GM12891 (cell line): Measurements from ENCODE around the gene RPL10.

ENCODE experiments used
- PAX5 ChIP-seq: IDR thresholded peaks from 2 replicates; pipeline ENCODE4 v1.6.1; 2011; ENCODE audit warnings: low read length, moderate library complexity, mild to moderate bottlenecking; ENCODE audit not compliant: insufficient read depth, severe bottlenecking
- POLR2A ChIP-seq: IDR thresholded peaks from 2 replicates; pipeline ENCODE4 v1.6.1; 2011; ENCODE audit warnings: low read depth, low read length, control low read depth
- POLR2AphosphoS5 ChIP-seq: IDR thresholded peaks from 2 replicates; pipeline ENCODE4 v1.6.1; 2011; ENCODE audit warnings: low read depth, low read length, control low read depth
- POU2F2 ChIP-seq: IDR thresholded peaks from 2 replicates; pipeline ENCODE4 v1.6.1; 2011; ENCODE audit warnings: low read depth, mild to moderate bottlenecking, control low read depth, low read length, moderate library complexity
- SPI1 ChIP-seq: IDR thresholded peaks from 2 replicates; pipeline ENCODE4 v1.6.1; 2011; ENCODE audit warnings: low read depth, low read length, control low read depth
- TAF1 ChIP-seq: IDR thresholded peaks from 2 replicates; pipeline ENCODE4 v1.6.1; 2011; ENCODE audit warnings: low read depth, low read length, control low read depth

- TF ChIP-seq POLR2AphosphoS5 (no peak), TAF1 (no peak), POLR2A (no peak), PAX5 (no peak), SPI1 (no peak), POU2F2 (no peak)
Observed at GRCh38 chrX:154349979-154350378, 48.2 kb upstream of the RPL10 start.
